ENCODE measurements around the gene AOC2. TPM values are rescaled to one million over a fixed set of nuclear protein-coding genes. Genes with fewer than 3 reads are reported as not detected.
"Not testable (repeated sequence)": the region's sequence is repeated elsewhere in the genome, so short reads cannot be mapped to it uniquely, and the experiment has no call there.

The AOC2 gene
- total and polyA plus RNA-seq, 7 experiments from 2014 or later, result 3.0 to 3.5 (median 3.2) TPM; not detected in 2

- H3K27ac Mint-ChIP-seq; H3K36me3 Mint-ChIP-seq; H3K4me3 ChIP-seq (ENCODE audit: low read length); H3K4me1 Mint-ChIP-seq; H3K27me3 Mint-ChIP-seq; H3K36me3 ChIP-seq (ENCODE audit: control insufficient read depth in 2 of 3, insufficient read depth in 3 of 3, low read length in 3 of 3); H3K9me3 ChIP-seq (ENCODE audit: control insufficient read depth in 2 of 3, low read length in 3 of 3); ATAC-seq; DNase-seq; H3K27ac ChIP-seq (ENCODE audit: low read depth, low read length); H3K4me1 ChIP-seq (ENCODE audit: control insufficient read depth in 2 of 2, insufficient read depth in 2 of 2, low read length in 2 of 2); H3K27me3 ChIP-seq (ENCODE audit: control insufficient read depth in 2 of 2, insufficient read depth in 2 of 2, low read length in 2 of 2); H3K4me3 Mint-ChIP-seq; POLR2A ChIA-PET; intact Hi-C loops (cut with micrococcal nuclease); H3K9me3 Mint-ChIP-seq: not testable (repeated sequence)
- CTCF ChIA-PET, result interaction anchor here (0.7 kb wide), 1 partner anchor 20 kb away, joined by 3 read pairs; no protein-coding TSS in a partner anchor
Observed at GRCh38 chr17:42856093-42856492, 11.7 kb downstream of the AOC2 start.

- H3K27me3 ChIP-seq (ENCODE audit: control insufficient read depth in 2 of 2, insufficient read depth in 2 of 2, low read length in 2 of 2); DNase-seq; ATAC-seq; H3K9me3 Mint-ChIP-seq; intact Hi-C loops (cut with micrococcal nuclease); H3K27ac Mint-ChIP-seq; CTCF ChIA-PET; H3K4me1 ChIP-seq (ENCODE audit: control insufficient read depth in 2 of 2, insufficient read depth in 2 of 2, low read length in 2 of 2); H3K27me3 Mint-ChIP-seq; H3K4me3 ChIP-seq (ENCODE audit: low read length); H3K9me3 ChIP-seq (ENCODE audit: control insufficient read depth in 2 of 3, low read length in 3 of 3); H3K36me3 Mint-ChIP-seq; POLR2A ChIA-PET; H3K4me1 Mint-ChIP-seq; H3K36me3 ChIP-seq (ENCODE audit: control insufficient read depth in 2 of 3, insufficient read depth in 3 of 3, low read length in 3 of 3); H3K4me3 Mint-ChIP-seq; H3K27ac ChIP-seq (ENCODE audit: low read depth, low read length): not testable (repeated sequence)
Observed at GRCh38 chr17:42856516-42856915, 12.1 kb downstream of the AOC2 start.

GRCh38 chr17:42857389-42857788 lies 13.0 kb downstream of the AOC2 start:
- Mint-ChIP-seq H3K4me3 (no peak overlapping the region), H3K9me3 (no peaks in the 10 kb centered on the region), H3K27me3 (peaks cover 0 to 6% (median 0%) of the 10 kb centered on the region in 5 donors), H3K27ac (no peak overlapping the region), H3K4me1 (peaks cover 0 to 2% (median 0%) of the 10 kb centered on the region in 7 donors), H3K36me3 (no peaks in the 10 kb centered on the region)
- Histone ChIP-seq H3K4me3 (ENCODE audit: low read length) (no peak overlapping the region), H3K27ac (ENCODE audit: low read depth, low read length) (no peak overlapping the region), H3K4me1 (ENCODE audit: control insufficient read depth in 2 of 2, insufficient read depth in 2 of 2, low read length in 2 of 2) (no peaks in the 10 kb centered on the region), H3K27me3 (ENCODE audit: control insufficient read depth in 2 of 2, insufficient read depth in 2 of 2, low read length in 2 of 2) (no peaks in the 10 kb centered on the region), H3K9me3 (ENCODE audit: control insufficient read depth in 2 of 3, low read length in 3 of 3) (no peaks in the 10 kb centered on the region), H3K36me3 (ENCODE audit: control insufficient read depth in 2 of 3, insufficient read depth in 3 of 3, low read length in 3 of 3) (no peaks in the 10 kb centered on the region)
- ChIA-PET CTCF (no interaction called here), POLR2A (no interaction called here)
- ATAC-seq (no peak), DNase-seq (no peak)
- intact Hi-C loops (cut with micrococcal nuclease), result no loop called here

GRCh38 chr17:42865638-42866094 lies 21.3 kb downstream of the AOC2 start:
- Mint-ChIP-seq H3K27ac (no peak overlapping the region), H3K27me3 (peaks cover 4 to 15% (median 13%) of the 10 kb centered on the region in 5 donors), H3K4me1 (peaks cover 0 to 2% (median 0%) of the 10 kb centered on the region in 7 donors), H3K36me3 (no peaks in the 10 kb centered on the region), H3K4me3 (peak overlapping the region in 1 of 10 donors; percentile 29), H3K9me3 (peaks cover 0 to 3% (median 0%) of the 10 kb centered on the region in 11 donors)
- no peak for ATAC-seq
- H3K36me3 ChIP-seq (ENCODE audit: control insufficient read depth in 2 of 3, insufficient read depth in 3 of 3, low read length in 3 of 3), result no peaks in the 10 kb centered on the region
- intact Hi-C loops (cut with micrococcal nuclease), result no loop called here
- H3K4me3 ChIP-seq (ENCODE audit: low read length), result no peak overlapping the region
- H3K9me3 ChIP-seq (ENCODE audit: control insufficient read depth in 2 of 3, low read length in 3 of 3), result no peaks in the 10 kb centered on the region
- H3K27me3 ChIP-seq (ENCODE audit: control insufficient read depth in 2 of 2, insufficient read depth in 2 of 2, low read length in 2 of 2), result no peaks in the 10 kb centered on the region
- ChIA-PET POLR2A (no interaction called here), CTCF (no interaction called here)
- no peaks in the 10 kb centered on the region for H3K4me1 ChIP-seq (ENCODE audit: control insufficient read depth in 2 of 2, insufficient read depth in 2 of 2, low read length in 2 of 2)
- no peak overlapping the region for H3K27ac ChIP-seq (ENCODE audit: low read depth, low read length)
- no peak for DNase-seq

- no peaks in the 10 kb centered on the region for H3K27me3 ChIP-seq (ENCODE audit: control insufficient read depth in 2 of 2, insufficient read depth in 2 of 2, low read length in 2 of 2)
- CTCF ChIA-PET, result no interaction called here
- DNase-seq (no peak), ATAC-seq (no peak)
- Mint-ChIP-seq H3K9me3 (peaks cover 0 to 6% (median 0%) of the 10 kb centered on the region in 11 donors), H3K27me3 (peaks cover 4 to 15% (median 13%) of the 10 kb centered on the region in 5 donors), H3K4me1 (peaks cover 0 to 2% (median 0%) of the 10 kb centered on the region in 7 donors), H3K4me3 (no peak overlapping the region), H3K27ac (no peak overlapping the region), H3K36me3 (no peaks in the 10 kb centered on the region)
- H3K36me3 ChIP-seq (ENCODE audit: control insufficient read depth in 2 of 3, insufficient read depth in 3 of 3, low read length in 3 of 3), result no peaks in the 10 kb centered on the region
- POLR2A ChIA-PET, result no interaction called here
- intact Hi-C loops (cut with micrococcal nuclease), result no loop called here
- H3K9me3 ChIP-seq (ENCODE audit: control insufficient read depth in 2 of 3, low read length in 3 of 3), result no peaks in the 10 kb centered on the region
- no peak overlapping the region for H3K4me3 ChIP-seq (ENCODE audit: low read length)
- H3K27ac ChIP-seq (ENCODE audit: low read depth, low read length), result no peak overlapping the region
- H3K4me1 ChIP-seq (ENCODE audit: control insufficient read depth in 2 of 2, insufficient read depth in 2 of 2, low read length in 2 of 2), result no peaks in the 10 kb centered on the region
Observed at GRCh38 chr17:42866216-42866615, 21.8 kb downstream of the AOC2 start.

GRCh38 chr17:42866631-42867575 lies 22.5 kb downstream of the AOC2 start:
- ChIA-PET POLR2A (no interaction called here), CTCF (no interaction called here)
- DNase-seq, result no peak
- intact Hi-C loops (cut with micrococcal nuclease), result no loop called here
- Mint-ChIP-seq H3K4me1 (peaks cover 0 to 2% (median 0%) of the 10 kb centered on the region in 7 donors), H3K27ac (no peak overlapping the region), H3K27me3 (peaks cover 9 to 20% (median 18%) of the 10 kb centered on the region in 5 donors), H3K9me3 (peaks cover 0 to 10% (median 3%) of the 10 kb centered on the region in 11 donors), H3K4me3 (no peak overlapping the region), H3K36me3 (no peaks in the 10 kb centered on the region)
- Histone ChIP-seq H3K27me3 (ENCODE audit: control insufficient read depth in 2 of 2, insufficient read depth in 2 of 2, low read length in 2 of 2) (no peaks in the 10 kb centered on the region), H3K9me3 (ENCODE audit: control insufficient read depth in 2 of 3, low read length in 3 of 3) (no peaks in the 10 kb centered on the region), H3K4me1 (ENCODE audit: control insufficient read depth in 2 of 2, insufficient read depth in 2 of 2, low read length in 2 of 2) (no peaks in the 10 kb centered on the region), H3K4me3 (ENCODE audit: low read length) (no peak overlapping the region), H3K27ac (ENCODE audit: low read depth, low read length) (no peak overlapping the region), H3K36me3 (ENCODE audit: control insufficient read depth in 2 of 3, insufficient read depth in 3 of 3, low read length in 3 of 3) (no peaks in the 10 kb centered on the region)
- ATAC-seq, result no peak

Data from naive thymus-derived CD4-positive, alpha-beta T cell (primary cell).